ENCODE data around the gene ME2.
A peak's percentile ranks its signal among the peaks of the same experiment; 100 is the strongest.
"Not testable (repeated sequence)": the region's sequence is repeated elsewhere in the genome, so short reads cannot be mapped to it uniquely, and the experiment has no call there.

ME2 gene

DNA sequence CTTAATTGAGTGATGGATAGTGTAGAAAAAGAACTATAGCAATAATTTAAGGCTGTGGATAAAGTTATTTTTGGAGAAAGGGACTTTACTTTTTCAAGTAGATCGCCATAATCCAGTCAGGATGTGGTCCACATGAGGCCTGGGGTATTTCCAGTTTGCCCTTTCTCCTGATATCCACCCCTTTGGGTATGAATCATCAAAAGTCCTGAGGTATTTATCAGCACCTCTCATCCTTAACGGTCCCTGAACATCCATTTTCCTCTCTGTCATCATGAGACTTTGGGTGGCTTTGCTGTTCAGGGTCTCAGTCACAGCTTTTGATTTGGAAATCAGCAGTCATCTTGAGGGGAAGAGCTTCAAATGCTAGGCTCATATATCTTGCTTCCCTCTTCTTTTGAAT is 49.6 kb downstream of the ME2 start:
- DNase-seq = no peak

GRCh38 chr18:50933684-50934083 is 54.8 kb downstream of the ME2 start:
- DNase-seq = no peak

- DNase-seq = no peak
Observed at GRCh38 chr18:50934545-50935211, 55.8 kb downstream of the ME2 start.

DNA sequence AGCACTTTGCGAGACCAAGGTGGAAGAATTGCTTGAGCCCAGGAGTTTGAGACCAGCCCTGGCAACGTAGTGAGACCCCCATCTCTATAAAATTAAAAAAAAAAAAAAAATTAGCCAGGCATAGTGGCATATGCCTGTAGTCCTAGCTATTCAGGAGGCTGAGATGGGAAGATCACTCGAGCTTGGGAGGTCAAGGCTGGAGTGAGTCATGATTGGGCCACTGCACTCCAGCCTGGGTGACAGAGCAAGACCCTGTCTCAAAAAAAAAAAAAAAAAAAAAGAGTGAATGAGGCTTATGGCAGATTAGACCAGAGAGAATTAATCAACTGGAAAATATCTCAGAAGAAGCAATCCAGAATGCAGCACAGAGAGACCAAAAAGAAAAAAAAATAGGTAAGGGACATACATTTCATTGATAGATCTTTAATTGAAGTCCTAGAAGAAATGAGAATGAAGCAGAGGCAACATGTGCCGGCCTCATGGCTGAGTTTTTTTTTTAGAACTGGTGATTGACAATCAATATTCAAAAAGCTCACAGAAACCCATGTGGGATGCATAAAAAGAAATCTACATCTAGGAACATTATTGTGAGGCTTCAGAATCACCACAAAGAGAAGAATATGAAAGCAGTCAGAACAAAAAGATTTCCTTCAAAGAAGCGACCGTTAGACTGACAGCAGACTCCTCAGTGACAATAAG is 56.7 kb downstream of the ME2 start:
- no peak for DNase-seq

- no peak for DNase-seq
Observed at GRCh38 chr18:50937183-50937582, 58.3 kb downstream of the ME2 start.

- no peak for DNase-seq
Observed at GRCh38 chr18:50938912-50939311, 60.0 kb downstream of the ME2 start.

DNA sequence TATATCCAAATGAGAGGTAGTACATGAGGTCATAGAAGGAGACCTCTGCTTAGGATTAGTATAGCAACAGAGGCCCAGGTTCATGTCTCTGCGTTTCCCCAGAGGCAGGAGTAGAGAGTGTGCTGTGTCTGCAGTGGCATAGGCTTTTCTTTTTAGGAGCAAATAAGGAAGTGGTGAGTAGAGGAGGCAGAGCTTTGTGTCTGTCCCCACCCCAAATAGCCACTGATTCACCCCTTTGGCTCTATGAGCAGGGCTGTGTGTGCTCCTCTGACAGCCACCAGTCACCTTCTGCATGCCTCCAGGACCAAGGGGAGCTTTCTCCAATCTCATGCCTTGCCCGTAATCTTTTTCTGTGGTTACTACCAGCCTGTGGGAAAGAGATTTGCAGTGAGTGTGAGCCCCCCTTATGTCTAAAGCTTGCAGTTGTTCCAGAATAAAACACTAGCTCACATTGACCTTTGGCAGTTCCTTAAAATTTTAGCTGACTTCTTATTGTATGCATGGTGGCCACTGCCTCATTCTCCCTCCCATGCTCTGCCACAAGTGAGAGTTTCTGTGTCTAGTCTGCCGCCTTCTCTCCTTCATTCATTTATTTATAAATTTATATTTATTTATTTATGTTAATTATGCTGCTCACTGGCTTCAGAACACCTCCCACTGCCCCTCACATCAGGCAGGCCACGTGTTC is 65.5 kb downstream of the ME2 start:
- DNase-seq = peak; percentile 59

DNA sequence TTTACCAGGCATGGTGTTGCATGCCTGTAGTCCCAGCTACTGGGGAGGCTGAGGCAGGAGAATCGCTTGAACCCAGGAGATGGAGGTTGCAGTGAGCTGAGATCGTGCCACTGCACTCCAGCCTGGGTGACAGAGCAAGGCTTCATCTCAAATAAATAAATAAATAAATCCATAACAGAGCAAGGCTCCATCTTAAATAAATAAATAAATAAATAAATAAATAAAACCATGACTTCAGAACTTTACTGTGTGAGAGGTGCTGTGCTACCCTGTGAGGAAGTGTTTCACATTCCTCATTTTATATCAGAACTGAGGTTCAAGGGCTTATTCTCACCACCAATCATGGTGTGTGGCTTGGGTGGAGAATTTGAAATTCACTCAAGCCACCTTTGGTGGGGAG is 67.0 kb downstream of the ME2 start:
- DNase-seq = not testable (repeated sequence)

GRCh38 chr18:50947899-50948298 is 69.0 kb downstream of the ME2 start:
- DNase-seq = no peak

DNA sequence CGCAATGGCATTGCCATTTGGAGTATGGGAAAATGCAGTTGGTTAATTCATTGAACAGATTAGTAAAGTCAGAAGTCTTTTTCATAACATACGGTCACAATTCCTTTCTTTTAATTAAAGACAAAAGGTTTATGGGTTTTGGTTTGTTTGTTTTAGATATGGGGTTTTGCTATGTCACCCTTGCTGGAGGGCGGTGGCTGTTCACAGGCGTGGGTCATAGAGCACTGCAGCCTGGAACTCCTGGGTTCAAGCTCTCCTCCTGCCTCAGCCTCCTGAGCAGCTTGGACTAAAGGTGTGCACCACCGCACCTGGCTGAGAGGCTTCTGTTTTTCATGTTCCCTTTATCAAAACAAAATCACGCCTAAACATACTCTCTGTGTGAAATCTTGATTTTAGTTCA is 70.3 kb downstream of the ME2 start:
- no peak for DNase-seq

- no peak for DNase-seq
Observed at GRCh38 chr18:50950626-50951025, 71.7 kb downstream of the ME2 start.

DNA sequence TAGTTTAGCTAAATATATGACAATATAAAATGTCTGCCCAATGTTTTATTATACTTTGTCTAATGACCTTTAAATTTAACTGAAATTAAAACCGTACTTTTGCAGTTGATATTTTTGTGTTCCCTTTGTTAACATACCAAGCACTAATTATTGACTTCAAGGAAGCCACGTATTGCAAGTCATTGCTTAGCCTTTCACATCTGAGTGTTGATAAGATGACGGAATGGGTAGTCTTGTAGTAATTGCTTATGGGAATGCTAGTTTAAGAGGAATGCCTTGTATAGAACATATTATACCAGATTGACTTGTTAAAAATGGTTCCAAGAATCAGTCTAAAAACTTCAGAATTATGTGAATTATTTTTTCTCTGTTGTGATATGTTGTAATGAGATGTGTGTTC is 74.9 kb downstream of the ME2 start:
- no peak for DNase-seq

DNA sequence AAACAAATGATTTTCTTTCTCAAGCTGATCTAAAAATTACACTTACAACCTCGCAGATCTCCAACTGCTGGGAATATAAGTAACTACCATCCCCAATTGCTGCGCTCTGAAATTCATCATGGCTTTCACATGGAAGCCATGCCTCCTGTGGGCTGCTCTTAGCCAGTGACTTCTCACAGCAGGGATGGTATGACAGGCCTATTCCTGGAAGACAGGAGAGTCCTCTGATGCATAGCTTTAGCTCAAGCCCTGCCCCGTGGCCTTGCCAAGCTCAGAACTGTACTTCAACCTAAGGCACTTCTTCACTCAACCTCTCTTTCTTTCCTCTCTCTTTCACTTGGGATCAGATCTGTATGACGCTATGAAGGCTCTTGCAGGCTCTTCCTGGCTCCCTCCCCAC is 76.3 kb downstream of the ME2 start:
- no peak for DNase-seq

GRCh38 chr18:50956116-50956515 is 77.2 kb downstream of the ME2 start:
- DNase-seq = no peak

GRCh38 chr18:50961974-50962373 is 83.1 kb downstream of the ME2 start:
- DNase-seq = no peak

- DNase-seq = peak; percentile 87
Observed at GRCh38 chr18:50967714-50968661, 89.1 kb downstream of the ME2 start, which contains the start of gene ELAC1. Gene ELAC1 (plus strand): TSS chr18:50968040. CDS start chr18:50974405, 6,365 bp downstream.

DNA sequence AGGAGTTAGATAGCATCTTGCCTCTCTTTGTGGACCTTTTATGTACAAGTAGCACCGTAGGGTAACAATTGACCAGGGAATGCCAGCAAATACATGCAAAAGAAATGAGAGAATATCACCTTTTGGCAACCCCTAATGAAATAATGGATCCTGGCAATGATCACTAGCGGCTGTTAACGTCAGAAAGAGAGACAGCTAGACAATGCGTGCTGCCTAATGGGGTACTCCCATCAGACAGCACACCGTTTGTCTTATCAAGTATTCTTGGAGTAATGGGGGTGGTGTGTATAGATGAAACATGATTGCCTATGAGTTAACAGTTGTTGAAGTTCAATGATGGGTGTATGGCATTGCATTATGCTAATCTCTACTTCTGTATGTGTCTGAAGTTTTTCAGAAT is 90.5 kb downstream of the ME2 start:
- DNase-seq = no peak

GRCh38 chr18:50970006-50970405 is 91.1 kb downstream of the ME2 start:
- no peak for DNase-seq

DNA sequence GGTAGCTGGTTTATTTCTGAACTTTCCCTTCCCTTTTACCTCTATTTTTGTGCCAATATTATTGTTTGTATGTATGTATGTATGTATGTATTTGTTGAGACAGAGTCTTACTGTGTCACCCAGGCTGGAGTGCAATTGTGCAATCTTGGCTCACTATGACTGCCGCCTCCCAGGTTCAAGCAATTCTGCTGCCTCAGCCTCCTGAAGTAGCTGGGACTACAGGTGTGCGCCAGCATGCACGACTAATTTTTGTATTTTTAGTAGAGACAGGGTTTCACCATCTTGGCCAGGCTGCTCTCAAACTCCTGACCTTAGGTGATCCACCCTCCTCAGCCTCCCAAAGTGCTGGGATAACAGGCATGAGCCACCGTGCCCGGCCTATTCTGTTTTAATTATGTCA is 93.5 kb downstream of the ME2 start:
- not testable (repeated sequence) for DNase-seq

DNA sequence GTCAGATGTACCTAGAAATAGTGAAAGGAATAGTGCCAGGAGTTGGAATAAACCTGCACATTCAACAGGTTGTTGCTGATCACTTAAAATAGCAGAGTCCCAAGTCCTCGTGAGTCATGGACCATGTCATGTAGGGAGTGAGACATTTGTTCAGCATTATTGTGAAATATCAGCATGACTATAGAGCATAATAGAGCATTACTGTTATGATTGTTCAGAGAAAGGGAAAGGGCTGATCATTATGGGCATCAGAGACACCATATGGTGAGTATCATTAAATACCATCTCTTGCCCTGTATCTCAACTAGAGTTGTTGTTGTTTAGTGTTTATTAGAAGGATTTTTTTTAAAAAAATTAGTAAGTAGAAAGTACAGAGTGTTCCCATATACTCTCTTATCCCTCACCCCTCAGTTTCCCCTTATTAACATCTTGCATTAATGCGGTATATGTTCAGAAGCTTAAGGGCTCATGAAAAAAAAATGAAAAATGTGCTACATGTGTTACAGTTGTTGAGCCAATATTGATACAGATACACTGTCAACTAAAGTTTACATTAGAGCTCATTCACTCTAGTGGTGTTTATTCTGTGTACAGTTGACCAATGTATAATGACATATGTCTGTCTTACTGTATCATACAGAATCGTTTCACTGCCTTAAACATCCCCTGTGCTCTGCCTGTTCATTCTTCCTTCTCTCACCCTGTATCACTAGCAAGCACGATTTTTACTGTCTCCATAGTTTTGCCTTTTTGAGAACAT is 94.6 kb downstream of the ME2 start:
- DNase-seq = no peak

GRCh38 chr18:50977037-50977760 is 98.3 kb downstream of the ME2 start:
- no peak for DNase-seq

All from islet precursor cell (in vitro differentiated cells).